ENCODE results near the gene SLC7A1. TPM values are rescaled to one million over a fixed set of nuclear protein-coding genes. Genes with fewer than 3 reads are reported as not detected.

SLC7A1 gene
- polyA plus RNA-seq, 1 experiment, result 14.7 TPM

DNA sequence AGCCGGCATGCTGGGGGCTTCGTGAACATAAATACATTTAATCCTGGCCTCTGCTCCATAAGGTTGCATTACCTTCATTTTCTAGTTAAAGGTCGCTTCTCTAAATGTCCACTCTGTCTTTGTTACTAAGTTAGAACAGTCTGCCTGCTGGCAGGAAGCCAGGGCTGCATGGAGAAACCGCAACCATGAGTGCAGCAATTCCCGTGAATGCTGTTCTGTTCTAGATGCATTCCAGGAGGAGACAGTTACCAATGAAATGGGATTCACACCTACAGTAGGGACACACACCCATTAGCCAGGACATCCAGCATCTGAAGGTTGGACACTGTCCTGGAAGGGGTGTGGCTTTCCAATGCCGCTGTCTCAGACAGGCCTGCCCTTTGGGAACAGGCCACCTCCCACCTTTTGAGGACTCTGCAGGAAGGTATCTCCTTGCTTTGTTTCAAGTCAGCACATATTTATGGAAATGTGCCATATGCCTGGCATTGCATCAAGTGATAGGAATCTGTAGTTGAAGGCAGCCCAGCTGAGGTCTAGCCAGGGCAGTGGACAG is 129.7 kb downstream of the SLC7A1 start:
- no peak overlapping the region for H3K27ac ChIP-seq (ENCODE audit: low read depth, low read length)
- CTCF ChIA-PET, result no interaction called here
- no peaks in the 10 kb centered on the region; the same call in 1 of the 2 replicates for H3K9me3 ChIP-seq (ENCODE audit: control insufficient read depth, insufficient read depth, low read length)
- POLR2A ChIA-PET, result no interaction called here
- TF ChIP-seq, protein P1, sequence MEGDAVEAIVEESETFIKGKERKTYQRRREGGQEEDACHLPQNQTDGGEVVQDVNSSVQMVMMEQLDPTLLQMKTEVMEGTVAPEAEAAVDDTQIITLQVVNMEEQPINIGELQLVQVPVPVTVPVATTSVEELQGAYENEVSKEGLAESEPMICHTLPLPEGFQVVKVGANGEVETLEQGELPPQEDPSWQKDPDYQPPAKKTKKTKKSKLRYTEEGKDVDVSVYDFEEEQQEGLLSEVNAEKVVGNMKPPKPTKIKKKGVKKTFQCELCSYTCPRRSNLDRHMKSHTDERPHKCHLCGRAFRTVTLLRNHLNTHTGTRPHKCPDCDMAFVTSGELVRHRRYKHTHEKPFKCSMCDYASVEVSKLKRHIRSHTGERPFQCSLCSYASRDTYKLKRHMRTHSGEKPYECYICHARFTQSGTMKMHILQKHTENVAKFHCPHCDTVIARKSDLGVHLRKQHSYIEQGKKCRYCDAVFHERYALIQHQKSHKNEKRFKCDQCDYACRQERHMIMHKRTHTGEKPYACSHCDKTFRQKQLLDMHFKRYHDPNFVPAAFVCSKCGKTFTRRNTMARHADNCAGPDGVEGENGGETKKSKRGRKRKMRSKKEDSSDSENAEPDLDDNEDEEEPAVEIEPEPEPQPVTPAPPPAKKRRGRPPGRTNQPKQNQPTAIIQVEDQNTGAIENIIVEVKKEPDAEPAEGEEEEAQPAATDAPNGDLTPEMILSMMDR (IDR thresholded peaks at IDR 0.05; ENCODE audit: low read depth, low read length), result no peak
- peaks cover 4% of the 10 kb centered on the region for H3K27me3 ChIP-seq (ENCODE audit: control insufficient read depth, insufficient read depth, low read length)
- no peak overlapping the region for H3K4me3 ChIP-seq (ENCODE audit: low read depth, low read length)
- DNase-seq (ENCODE audit: low read depth, low spot score), result peak; percentile 34

DNA sequence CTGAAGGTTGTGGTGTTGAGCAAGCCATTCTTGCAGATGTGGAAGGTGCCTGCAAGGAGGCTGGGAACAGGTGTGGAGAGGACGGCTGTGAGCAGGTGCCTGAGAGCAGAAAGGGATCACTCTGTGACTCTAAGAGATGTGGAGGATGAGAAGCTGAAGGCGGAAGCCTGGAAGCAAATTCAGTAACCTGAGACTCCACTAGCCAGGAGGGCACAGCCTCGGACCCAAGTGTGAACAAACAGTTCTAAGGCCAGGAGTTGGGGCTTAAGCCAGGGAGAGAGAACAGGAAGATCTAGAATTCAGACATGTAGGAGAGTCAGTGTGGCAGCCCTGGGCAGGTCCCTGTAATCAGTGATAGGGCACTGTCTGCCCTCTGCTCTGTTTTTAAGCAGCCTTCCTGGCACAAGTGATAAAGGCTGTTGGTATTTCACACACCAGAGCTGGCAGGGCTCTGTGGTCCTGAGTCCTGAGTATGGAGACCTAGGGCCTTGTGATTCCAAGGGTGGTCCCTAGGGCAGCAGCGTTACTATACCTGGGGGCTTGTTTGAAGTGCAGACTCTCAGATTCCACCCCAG is 131.3 kb downstream of the SLC7A1 start:
- DNase-seq (ENCODE audit: low read depth, low spot score), result no peak
- TF ChIP-seq, protein P1 (IDR thresholded peaks at IDR 0.05; ENCODE audit: low read depth, low read length), result no peak
- Histone ChIP-seq H3K9me3 (ENCODE audit: control insufficient read depth, insufficient read depth, low read length) (no peaks in the 10 kb centered on the region; the same call in 1 of the 2 replicates), H3K27me3 (ENCODE audit: control insufficient read depth, insufficient read depth, low read length) (peaks cover 2% of the 10 kb centered on the region), H3K4me3 (ENCODE audit: low read depth, low read length) (no peak overlapping the region), H3K27ac (ENCODE audit: low read depth, low read length) (no peak overlapping the region)
- ChIA-PET POLR2A (no interaction called here), CTCF (interaction anchor here (1.0 kb wide), 1 partner anchor 9 kb away, joined by 4 read pairs; no protein-coding TSS in a partner anchor)

GRCh38 chr13:29459813-29460355 is 135.6 kb downstream of the SLC7A1 start:
- ChIA-PET POLR2A (no interaction called here), CTCF (interaction anchor here (1.8 kb wide), 1 partner anchor 12 kb away, joined by 7 read pairs; no protein-coding TSS in a partner anchor)

More at GRCh38 chr13:29459813-29460355, 135.6 kb downstream of the SLC7A1 start:
- Histone ChIP-seq H3K9me3 (ENCODE audit: control insufficient read depth, insufficient read depth, low read length) (no peaks in the 10 kb centered on the region), H3K27me3 (ENCODE audit: control insufficient read depth, insufficient read depth, low read length) (peaks cover 2% of the 10 kb centered on the region), H3K4me3 (ENCODE audit: low read depth, low read length) (no peak overlapping the region), H3K27ac (ENCODE audit: low read depth, low read length) (no peak overlapping the region)
- no peak for DNase-seq (ENCODE audit: low read depth, low spot score)
- TF ChIP-seq, protein P1 (IDR thresholded peaks at IDR 0.05; ENCODE audit: low read depth, low read length), result no peak

Data from AG04450 (cell line).